Adipose tissue (tissue), 3 donors: ENCODE results near the gene TRIM41. TPM values are rescaled to one million over a fixed set of nuclear protein-coding genes. Genes with fewer than 3 reads are reported as not detected.
"Not testable (repeated sequence)": the region's sequence is repeated elsewhere in the genome, so short reads cannot be mapped to it uniquely, and the experiment has no call there.

Source experiments
- H3K27ac ChIP-seq: one replicate; pipeline ENCODE4 v1.5.1; 2013; ENCODE audit warnings: low read depth, low read length
- WGBS, 3 donors: extraction: QIAGEN DNeasy Blood & Tissue Kit; methylation state at CpG; one replicate each; pipeline ENCODE4 v1.1.7; 2013; 5-methylcytosine and 5-hydroxymethylcytosine counted together
- polyA plus RNA-seq, 3 donors: library from polyadenylated mRNA; stranded (reverse); fragments of 200-250 nt; gene quantifications; one replicate each; pipeline ENCODE4 v1.2.3, GENCODE V29; 2013
- donor health status: healthy with polysubstance abuse.
- donor health status: Bipolar disorder and iron deficiency.
- donor health status: healthy.

Gene TRIM41
- polyA plus RNA-seq, 3 donors: 13.8 to 20.9 (median 19.2) TPM

DNA sequence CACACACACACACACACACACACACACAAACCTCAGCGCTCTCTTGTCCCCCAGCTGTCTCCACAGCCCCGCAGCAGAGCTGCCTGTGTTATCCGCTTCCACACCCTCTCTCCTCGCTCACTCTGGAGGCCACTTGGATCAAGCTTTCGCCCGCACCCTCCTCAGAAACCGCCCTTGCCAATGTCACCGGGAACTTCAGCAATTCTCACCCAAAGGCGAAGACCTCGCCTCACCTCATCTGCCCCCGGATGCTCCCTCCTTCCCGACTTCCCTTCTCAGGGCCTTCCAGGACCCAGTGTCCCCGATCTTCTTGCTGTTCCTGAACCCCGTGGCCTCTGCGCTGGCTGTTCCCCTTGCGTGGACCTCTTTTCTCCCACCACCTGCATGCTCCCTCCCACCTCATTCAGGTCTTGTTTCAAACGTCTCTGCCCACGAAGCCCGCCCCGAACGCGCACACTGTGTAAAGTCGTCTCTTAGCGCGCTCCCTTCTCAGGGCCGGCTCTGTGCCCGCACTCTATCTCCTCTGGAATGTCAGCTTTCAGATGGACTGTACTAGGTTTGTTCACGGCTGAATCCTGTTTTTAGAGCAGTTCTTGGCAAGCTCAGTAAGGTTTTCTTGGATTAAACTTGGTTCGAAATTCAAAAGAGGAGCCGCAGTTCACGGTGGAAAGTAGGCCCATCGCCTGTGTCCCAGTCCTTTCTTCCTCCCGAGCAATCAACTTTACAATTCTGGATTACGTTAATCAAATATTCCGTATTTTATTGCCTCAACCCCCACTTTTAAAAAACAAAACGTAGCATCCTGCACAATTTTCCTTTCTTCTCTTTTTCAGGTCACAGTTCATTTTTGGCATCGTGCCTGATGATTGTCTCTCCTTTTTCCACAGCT is 17.1 kb upstream of the TRIM41 start:
- no peak overlapping the region for H3K27ac ChIP-seq
- WGBS, 3 donors: 15 to 28% (median 18%) methylated on average over 37 of the region's 37 CpGs

DNA sequence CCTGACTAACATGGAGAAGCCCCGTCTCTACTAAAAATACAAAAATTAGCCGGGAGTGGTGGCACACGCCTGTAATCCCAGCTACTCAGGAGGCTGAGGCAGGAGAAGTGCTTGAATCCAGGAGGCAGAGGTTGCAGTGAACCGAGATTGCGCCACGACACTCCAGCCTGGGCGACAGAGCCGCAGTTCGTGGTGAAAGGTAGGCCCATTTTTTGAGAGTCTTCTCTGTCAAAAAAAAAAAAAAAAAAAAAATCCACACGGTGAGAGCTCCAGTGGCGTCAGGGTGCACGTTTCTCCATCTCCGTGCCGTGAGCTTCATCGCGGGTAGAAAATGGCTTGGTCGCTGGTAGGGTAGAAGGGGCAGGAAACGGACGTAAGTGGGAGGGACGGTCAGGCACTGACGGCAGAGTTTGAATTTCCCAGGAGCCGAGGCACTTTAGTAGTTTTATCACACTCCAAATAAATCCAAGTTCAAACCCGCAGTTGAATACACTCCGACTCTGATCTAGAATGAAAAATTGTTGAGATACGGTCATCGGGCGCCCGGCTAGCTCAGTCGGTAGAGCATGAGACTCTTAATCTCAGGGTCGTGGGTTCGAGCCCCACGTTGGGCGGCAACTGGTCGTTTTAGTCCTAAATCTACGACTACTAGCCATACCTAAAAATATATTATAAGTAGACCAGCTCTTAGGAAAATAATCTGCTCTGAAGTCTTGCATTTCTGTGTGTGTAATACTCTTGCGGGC is 15.7 kb upstream of the TRIM41 start:
- WGBS, 3 donors: 0 to 1% (median 1%) methylated on average over 36 of the region's 36 CpGs
- no peak overlapping the region for H3K27ac ChIP-seq

DNA sequence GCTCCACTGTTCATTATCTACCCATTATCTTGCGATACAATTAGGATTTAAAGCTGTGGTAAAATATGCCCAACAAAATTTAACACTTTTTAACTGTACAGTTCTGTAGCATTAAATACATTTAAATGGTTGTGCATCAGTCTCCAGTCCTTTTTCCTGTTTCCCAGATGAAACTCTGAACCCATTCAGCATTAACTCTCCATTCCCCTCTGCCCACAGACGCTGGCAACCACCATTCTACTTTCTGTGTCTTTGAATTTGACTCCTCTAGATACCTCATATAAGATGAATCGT is 15.2 kb upstream of the TRIM41 start:
- H3K27ac ChIP-seq: no peak overlapping the region

DNA sequence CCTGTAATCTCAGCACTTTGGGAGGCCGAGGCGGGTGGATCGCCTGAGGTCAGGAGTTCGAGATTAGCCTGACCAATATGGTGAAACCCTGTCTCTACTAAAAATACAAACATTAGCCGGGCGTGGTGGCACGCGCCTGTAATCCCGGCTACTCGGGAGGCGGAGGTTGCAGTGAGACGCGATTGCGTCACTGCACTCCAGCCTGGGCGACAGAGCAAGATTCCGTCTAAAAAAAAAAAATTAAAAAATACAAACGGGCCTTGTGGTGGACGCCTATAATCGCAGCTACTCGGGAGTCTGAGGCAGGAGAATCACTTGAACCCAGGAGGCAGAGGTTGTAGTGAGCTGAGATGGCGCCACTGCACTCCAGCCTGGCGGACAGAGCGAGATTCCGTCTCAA is 14.1 kb upstream of the TRIM41 start:
- H3K27ac ChIP-seq: not testable (repeated sequence)
- 79 to 89% (median 84%) methylated on average over 23 to 24 of the region's 24 CpGs for WGBS, 3 donors

More for the DNA sequence above, 15.2 kb upstream of the TRIM41 start:
- 35 to 46% (median 42%) methylated on average over 3 of the region's 3 CpGs for WGBS, 3 donors

DNA sequence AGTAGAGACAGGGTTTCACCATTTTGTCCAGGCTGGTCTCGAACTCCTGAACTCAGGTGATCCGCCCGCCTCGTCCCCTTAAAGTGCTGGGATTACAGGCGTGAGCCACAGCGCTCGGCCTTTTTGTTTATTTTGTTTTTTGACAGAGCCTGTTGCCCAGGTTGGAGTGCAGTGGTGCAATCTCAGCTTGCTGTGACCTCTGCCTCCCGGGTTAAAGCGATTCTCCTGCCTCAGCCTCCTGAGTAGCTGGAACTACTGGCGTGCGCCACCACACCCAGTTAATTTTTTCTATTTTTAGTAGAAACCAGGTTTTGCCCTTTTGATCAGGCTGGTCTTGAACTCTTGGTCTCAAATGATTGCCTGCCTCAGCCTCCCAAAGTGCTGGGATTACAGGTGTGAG is 12.9 kb upstream of the TRIM41 start:
- WGBS, 3 donors: 73 to 84% (median 77%) methylated on average over 8 to 11 of the region's 11 CpGs
- H3K27ac ChIP-seq: not testable (repeated sequence)

DNA sequence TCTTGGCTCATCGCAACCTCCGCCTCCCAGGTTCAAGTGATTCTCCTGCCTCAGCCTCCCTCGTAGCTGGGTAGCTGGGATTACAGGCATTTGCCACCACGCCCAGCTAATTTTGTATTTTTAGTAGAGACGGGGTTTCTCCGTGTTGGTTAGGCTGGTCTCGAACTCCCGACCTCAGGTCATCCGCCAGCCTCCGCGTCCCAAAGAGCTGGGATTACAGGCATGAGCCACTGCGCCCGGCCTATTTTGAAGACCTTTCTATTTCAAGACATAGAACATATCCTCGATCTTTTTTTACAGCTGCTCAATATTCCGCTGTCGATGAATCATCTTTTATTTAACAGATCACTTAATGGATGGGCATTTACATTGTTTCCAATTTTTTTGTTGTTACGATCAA is 12.4 kb upstream of the TRIM41 start:
- 79 to 86% (median 80%) methylated on average over 17 of the region's 17 CpGs for WGBS, 3 donors

DNA sequence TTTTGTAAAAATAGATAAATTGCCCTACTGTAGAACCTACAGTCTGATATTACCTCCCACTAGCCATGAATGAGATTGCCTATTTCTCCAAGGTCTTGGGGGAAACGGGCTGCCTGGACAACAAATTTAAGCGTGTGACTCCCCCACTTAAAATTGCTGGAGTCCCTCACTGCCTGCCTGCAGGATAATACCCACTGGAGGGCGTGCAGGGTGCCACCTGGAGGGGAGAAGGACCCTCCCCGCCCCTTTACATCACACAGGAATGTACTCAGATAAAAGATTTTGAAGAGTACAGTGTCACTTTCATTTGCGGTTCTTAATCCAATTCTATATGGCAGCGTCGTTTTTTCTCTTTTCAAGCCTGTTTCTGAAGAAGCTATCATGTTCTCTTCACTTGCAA is 11.9 kb upstream of the TRIM41 start:
- WGBS, 3 donors: 58 to 59% (median 59%) methylated on average over 7 of the region's 7 CpGs
- no peak overlapping the region for H3K27ac ChIP-seq

More for the DNA sequence above, 12.4 kb upstream of the TRIM41 start:
- H3K27ac ChIP-seq: not testable (repeated sequence)

DNA sequence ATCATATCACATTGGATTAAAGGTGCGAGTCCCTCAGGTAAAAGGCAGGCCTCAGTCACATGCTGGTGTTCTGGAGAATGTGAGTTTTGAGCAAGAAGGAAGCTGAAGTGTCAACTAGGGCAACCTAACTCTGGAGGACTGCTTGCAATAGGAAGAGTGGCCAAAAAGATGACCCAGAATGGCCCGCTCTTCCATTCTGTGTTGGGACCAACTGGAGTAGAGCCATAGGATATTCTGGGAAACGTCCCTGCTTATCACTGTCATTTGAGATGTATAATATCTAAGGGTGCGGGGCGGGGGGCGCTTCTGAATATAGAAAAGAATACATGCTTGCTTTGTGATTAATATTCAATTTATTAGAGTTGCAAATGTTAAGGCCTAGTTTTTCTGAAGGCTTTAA is 11.0 kb upstream of the TRIM41 start:
- WGBS, 3 donors: 93 to 96% (median 95%) methylated on average over 6 of the region's 6 CpGs
- H3K27ac ChIP-seq: no peak overlapping the region

DNA sequence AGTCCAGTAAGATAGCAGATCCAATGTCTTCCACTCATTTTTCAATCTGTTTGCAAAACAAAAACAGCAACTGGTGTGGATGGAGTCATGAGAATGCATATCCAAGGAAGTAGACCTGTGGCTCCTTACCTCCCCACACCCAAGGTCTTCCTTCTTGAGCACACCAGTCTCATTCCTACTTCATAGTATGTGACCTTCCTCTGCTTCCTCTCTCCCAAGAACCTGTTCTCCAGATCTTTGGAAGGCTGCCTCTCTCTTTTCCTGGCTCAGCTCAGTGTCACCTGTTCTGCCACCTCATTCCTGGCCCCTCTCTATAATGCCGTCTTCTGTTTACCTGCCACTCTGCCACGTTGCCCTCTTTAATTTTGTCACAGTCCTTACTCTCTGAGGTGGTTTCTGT is 10.1 kb upstream of the TRIM41 start:
- no peak overlapping the region for H3K27ac ChIP-seq
- WGBS, 3 donors: 36 to 79% (median 53%) methylated on average over 2 of the region's 2 CpGs

DNA sequence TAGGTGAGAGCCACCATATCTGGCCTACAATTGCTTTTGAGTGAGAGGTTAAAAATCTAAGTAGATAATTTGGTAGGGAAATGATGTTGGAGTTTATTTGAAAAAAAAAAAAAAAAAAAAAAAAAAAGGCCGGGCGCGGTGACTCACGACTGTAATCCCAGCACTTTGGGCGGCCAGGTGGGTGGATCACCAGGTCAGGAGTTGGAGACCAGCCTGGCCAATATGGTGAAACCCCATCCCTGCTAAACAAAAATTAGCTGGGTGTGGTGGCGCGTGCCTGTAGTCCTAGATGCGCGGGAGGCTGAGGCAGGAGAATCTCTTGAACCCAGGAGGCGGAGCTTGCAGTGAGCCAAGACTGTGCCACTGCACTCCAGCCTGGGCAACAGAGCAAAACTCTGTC is 8.8 kb upstream of the TRIM41 start:
- WGBS, 3 donors: 79 to 93% (median 92%) methylated on average over 7 to 10 of the region's 10 CpGs

DNA sequence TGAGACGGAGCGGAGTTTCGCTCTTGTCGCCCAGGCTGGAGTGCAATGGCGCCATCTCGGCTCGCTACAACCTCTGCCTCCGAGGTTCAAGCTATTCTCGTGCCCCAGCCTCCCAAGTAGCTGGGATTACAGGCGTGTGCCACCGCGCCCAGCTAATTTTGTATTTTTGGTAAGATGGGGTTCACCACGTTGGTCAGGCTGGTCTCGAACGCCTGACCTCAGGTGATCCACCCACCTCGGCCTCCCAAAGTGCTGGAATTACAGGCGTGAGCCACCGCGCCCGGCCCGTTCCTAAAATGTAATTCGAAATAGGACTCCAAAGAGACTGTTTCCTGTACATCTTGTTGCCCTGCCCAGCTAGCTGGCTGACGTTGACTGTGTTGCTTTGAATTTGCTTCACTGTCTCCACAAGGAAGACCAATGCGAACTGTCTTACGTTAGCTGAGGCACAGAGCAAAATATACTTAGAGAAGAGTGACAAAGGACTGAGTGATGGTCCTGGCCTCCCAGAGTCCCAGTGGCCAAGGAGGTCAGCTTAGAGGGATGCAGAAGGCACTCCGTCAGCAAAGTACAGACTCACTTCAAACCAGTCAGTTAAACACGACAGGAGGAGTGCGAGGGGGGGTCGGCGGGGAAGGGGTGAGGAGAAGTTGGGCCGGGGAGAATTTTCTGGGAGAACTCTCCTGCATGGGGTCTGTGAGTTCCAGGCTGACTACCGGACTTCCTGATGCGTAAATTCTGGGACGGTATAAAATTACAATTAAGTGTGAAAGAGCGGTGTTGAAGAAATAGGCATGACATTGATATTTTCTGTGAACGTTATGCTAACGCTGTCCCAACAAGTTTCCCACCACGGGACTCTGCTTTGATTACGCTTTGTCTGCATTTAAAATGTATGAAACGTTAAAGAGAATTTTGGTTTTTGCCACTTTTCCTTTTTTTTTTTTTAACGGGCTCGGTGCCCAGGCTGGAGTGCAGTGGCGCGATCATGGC is 6.8 kb upstream of the TRIM41 start:
- WGBS, 3 donors: 16 to 35% (median 34%) methylated on average over 44 of the region's 44 CpGs
- H3K27ac ChIP-seq: no peak overlapping the region

More for the DNA sequence above, 8.8 kb upstream of the TRIM41 start:
- not testable (repeated sequence) for H3K27ac ChIP-seq

DNA sequence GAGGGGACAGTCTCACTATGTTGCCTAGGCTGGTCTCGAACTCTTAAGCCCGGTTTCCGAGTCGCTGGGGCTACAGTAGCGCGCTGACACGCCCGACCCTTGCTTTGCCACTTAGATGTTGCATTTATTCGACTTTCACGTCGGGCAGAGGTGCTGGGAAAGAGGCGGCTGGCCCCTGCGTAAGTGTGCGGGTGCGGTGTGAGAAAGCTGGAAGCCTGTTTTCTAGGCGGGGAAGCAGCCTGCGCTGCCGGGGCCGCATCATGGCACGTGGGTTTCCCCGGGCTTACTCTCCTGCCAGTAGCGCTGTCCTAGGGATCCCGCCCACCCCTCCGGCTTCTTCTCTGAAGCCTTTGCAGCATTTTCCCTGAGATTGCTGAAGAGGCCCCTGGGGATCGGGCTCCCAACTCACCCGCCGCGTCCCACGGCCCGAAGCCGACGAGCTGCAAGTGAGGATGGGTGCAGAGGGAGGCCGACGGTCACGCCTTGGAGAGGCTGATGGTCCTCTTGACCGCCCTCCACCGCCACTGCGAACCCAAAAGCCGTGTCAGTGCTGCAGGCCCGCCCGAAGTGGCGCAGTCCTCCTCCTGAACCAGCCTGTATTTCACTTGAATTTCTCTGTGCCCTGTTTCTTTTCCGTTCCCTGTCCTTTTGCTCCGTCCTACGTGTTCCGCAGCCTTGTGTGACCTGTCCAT is 5.8 kb upstream of the TRIM41 start:
- 0 to 1% (median 1%) methylated on average over 45 to 46 of the region's 46 CpGs for WGBS, 3 donors

DNA sequence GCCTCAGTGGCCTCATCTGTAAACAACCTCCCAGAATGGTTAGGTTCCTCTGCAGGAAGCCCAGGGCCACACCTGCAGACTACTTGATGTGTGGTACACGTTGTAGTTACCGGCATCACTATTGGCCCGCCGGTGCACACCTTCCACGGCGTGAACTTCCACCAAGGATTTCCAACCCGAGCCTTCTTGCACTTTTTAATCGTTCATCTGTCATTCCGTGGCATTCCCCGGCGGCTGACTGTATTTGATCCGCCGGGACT is 5.3 kb upstream of the TRIM41 start:
- H3K27ac ChIP-seq: no peak overlapping the region

More for the DNA sequence above, 5.8 kb upstream of the TRIM41 start:
- no peak overlapping the region for H3K27ac ChIP-seq

DNA sequence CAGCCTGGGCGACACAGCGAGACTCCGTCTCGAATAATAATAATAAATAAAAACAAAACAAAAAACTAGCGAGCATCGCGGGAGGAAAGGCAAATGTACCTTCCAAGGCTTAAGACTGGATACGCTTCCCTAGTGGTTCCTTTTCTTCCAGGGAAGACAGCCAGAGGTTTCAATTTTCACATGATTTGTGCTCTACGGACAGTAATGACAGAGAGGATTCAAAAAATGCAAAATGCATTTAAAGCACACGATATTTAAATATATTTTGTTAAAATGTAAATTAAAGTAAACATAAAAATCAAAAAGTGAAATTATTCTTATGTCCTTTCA is 4.3 kb upstream of the TRIM41 start:
- no peak overlapping the region for H3K27ac ChIP-seq
- 27 to 34% (median 29%) methylated on average over 10 of the region's 10 CpGs for WGBS, 3 donors

More for the DNA sequence above, 5.3 kb upstream of the TRIM41 start:
- 2 to 4% (median 3%) methylated on average over 13 of the region's 13 CpGs for WGBS, 3 donors

DNA sequence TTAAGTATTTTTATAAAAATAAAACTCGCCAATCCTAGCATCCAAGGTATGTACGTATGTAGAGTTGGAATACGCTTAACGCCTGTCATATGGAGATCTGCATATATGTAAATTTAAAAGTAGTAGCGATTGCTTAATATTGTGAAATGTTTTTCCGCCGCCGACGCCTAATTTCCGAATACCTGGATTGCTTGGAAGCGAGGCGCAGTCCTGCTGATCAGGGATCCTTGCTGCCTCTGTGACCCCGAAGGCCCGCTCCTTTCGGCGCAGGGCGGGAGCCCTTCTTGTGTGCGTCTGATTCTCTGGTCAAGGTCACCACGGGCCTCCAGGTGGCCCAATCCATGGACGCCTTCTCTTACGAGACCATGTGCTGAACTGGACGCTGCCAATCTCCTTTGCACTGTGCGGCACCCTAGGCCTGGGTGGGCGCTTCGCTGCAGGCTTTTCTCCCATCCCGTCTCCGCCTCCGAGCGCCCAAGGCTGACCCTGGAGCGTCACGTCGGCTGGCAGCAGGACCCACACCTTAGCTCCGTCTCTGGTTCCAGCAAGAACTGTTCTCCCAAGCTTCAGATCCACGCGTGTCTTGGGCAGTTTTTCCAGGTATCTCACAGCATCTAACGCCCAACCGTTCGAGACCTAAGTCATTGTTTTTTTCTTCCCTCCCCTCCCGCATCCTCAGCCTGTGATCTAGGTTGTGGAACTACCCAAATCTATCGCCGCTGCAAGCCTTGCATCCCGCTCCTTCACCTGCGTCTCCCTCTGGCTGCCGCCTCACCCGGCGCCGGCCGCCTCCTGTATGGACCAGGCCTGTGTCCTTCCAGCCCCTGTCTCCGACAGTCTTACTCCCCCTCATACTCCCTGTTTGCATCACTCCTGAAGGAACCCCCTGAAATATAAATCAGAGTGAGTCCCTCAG is 3.6 kb upstream of the TRIM41 start:
- H3K27ac ChIP-seq: no peak overlapping the region
- 64 to 80% (median 74%) methylated on average over 49 of the region's 49 CpGs for WGBS, 3 donors

DNA sequence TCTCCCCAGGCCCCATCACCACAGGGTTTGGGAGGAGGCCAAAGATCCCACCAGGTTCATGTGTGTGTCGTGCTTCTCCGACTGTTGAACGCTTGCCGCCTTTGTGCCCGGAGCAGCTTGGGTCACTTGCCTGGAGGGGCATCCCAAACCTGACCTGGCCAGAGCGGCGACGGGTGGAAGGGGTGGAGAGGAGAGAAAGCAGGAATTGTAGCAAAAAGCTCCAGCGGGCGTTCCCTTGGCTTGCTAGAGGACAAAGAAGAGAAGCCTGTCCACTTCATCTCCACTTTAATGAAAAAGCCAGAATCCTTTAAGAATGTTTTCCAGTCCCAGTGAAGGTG is 2.9 kb upstream of the TRIM41 start:
- 88 to 95% (median 91%) methylated on average over 10 of the region's 10 CpGs for WGBS, 3 donors
- H3K27ac ChIP-seq: no peak overlapping the region

DNA sequence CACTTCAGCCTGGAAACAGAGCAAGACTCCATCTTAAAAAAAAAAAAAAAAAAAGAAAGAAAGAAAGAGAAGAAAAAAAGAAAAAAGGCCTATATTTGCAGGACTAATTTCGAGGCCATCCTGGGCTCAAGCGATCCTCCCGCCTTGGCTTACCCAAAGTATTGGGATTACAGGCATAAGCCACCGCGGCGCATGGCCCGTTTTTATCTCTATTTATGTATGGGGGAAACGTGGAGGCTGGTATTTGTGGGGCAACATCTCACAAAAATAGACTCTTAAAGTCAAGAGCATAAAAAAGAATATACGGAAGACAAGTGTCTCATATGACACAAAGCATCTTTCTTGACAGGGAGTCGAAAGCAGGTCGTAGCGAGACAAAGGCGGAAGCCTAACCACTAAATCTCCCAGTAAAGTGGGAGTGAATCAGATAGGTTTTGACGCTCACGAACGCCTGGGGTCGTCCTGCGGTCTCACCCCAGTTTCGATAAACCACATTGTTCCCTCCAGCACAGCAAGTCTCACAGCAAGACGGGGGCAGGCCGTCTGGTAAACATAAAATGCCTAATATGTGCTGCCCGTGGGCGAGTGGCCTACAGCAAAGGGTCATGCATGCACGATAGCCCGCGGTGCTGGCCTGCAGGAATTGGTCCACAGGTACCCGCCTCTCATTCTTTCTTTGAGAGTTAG is 1.8 kb upstream of the TRIM41 start:
- 49 to 69% (median 61%) methylated on average over 27 of the region's 27 CpGs for WGBS, 3 donors
- no peak overlapping the region for H3K27ac ChIP-seq
